Nephron (organoid): ENCODE results near the gene PIN1.
"Not testable (repeated sequence)": the region's sequence is repeated elsewhere in the genome, so short reads cannot be mapped to it uniquely, and the experiment has no call there.

Experiments used
- H3K27ac Mint-ChIP-seq, 3 experiments: 2 replicates each; pipeline ENCODE4 v1.8.0; 2020; ENCODE audit warnings: mixed read lengths in 3 of 3, mild to moderate bottlenecking in 2 of 3, moderate library complexity in 1 of 3
- H3K27me3 Mint-ChIP-seq: 2 replicates; pipeline ENCODE4 v1.8.0; 2021; ENCODE audit warnings: low read depth, mild to moderate bottlenecking, moderate library complexity, mixed read lengths
- H3K36me3 Mint-ChIP-seq: 2 replicates; pipeline ENCODE4 v1.8.0; 2020; ENCODE audit warnings: low read depth, mixed read lengths
- H3K4me1 Mint-ChIP-seq: 2 replicates; pipeline ENCODE4 v1.8.0; 2020; ENCODE audit warnings: mixed read lengths
- H3K4me3 Mint-ChIP-seq, 3 experiments: 2 replicates each; pipeline ENCODE4 v1.8.0; 2020; ENCODE audit warnings: mild to moderate bottlenecking in 3 of 3, mixed read lengths in 3 of 3, moderate library complexity in 2 of 3
- H3K9me3 Mint-ChIP-seq: 2 replicates; pipeline ENCODE4 v1.8.0; 2020; ENCODE audit warnings: mixed read lengths
- TF ChIP-seq, protein P1 (sequence below), 3 experiments: fragments of 200-600 bp; sonication (generic); IDR thresholded peaks; one replicate each; pipeline ENCODE4 v1.5.0; 2021; ENCODE audit warnings: antibody characterized with exemption in 3 of 3; ENCODE audit not compliant: unreplicated experiment in 3 of 3

PIN1 gene

GRCh38 chr19:9834726-9835506 is at the start of gene PIN1:
TSS of gene PIN1 (plus strand) at chr19:9835318. CDS start at chr19:9835345, 27 bp downstream.
- H3K27me3 Mint-ChIP-seq: no peaks in the 10 kb centered on the region
- peaks cover 17% of the 10 kb centered on the region for H3K36me3 Mint-ChIP-seq
- TF ChIP-seq, protein P1, sequence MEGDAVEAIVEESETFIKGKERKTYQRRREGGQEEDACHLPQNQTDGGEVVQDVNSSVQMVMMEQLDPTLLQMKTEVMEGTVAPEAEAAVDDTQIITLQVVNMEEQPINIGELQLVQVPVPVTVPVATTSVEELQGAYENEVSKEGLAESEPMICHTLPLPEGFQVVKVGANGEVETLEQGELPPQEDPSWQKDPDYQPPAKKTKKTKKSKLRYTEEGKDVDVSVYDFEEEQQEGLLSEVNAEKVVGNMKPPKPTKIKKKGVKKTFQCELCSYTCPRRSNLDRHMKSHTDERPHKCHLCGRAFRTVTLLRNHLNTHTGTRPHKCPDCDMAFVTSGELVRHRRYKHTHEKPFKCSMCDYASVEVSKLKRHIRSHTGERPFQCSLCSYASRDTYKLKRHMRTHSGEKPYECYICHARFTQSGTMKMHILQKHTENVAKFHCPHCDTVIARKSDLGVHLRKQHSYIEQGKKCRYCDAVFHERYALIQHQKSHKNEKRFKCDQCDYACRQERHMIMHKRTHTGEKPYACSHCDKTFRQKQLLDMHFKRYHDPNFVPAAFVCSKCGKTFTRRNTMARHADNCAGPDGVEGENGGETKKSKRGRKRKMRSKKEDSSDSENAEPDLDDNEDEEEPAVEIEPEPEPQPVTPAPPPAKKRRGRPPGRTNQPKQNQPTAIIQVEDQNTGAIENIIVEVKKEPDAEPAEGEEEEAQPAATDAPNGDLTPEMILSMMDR (IDR thresholded peaks at IDR 0.05; ENCODE audit: unreplicated experiment in 3 of 3): peak; percentile 50 to 73 (median 59)
- H3K4me3 Mint-ChIP-seq: peak within 1 kb of the TSS; percentile 93 to 98 (median 96)
- peaks cover 16% of the 10 kb centered on the region for H3K4me1 Mint-ChIP-seq
- H3K27ac Mint-ChIP-seq: peak within 1 kb of the TSS; percentile 37 to 70 (median 67)
- H3K9me3 Mint-ChIP-seq: no peaks in the 10 kb centered on the region

DNA sequence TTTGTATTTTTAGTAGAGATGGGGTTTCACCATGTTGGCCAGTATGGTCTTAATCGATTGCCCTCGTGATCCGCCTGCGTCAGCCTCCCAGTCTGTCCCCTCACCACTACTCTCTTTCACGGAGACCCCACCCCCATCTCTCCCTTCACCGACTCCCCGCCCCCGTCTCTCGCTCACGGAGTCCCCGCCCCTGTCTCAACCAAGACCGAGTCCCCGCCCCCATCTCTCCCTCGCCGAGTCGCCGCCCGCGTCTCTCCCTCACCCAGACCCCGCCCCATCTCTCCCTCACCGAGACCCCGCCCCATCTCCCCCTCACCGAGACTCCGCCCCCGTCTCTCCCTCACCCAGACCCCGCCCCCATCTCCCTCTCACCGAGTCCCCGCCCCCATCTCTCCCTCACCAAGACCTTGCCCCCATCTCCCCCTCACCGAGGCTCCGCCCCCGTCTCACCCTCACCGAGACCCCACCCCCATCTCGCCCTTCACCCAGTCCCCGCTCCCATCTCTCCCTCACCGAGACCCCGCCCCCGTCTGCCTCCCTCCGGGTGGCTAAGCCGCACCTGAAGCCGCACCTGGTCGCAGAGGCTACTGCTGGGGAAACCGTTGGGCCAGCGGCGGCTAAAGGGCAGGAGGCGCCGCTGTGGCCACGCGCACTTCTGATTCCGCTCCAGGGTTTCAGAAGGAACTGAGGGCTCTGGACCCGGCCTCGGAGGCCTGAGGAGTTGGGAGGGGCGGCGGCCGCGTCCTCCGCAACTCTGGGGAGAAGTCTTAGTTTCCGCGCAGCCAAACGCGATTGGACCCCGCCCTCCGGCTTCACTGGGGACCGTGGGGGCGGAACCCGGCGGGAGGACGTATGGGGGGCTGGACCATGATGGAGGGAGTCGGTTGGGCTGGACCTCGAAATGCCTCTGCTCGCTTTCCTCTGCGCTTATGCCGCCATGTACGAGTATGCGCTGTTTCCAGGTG is 49.5 kb upstream of the PIN1 start:
- TF ChIP-seq, protein P1 (IDR thresholded peaks at IDR 0.05; ENCODE audit: unreplicated experiment in 3 of 3): no peak
- peak overlapping the region; percentile 99 to 100 (median 99) for H3K27ac Mint-ChIP-seq
- peaks cover 18% of the 10 kb centered on the region for H3K36me3 Mint-ChIP-seq
- H3K4me1 Mint-ChIP-seq: peaks cover 40% of the 10 kb centered on the region
- H3K4me3 Mint-ChIP-seq: peak overlapping the region; percentile 91 to 95 (median 93)
- no peaks in the 10 kb centered on the region for H3K27me3 Mint-ChIP-seq
- no peaks in the 10 kb centered on the region for H3K9me3 Mint-ChIP-seq

- TF ChIP-seq, protein P1 (IDR thresholded peaks at IDR 0.05; ENCODE audit: unreplicated experiment in 3 of 3): no peak
- H3K4me3 Mint-ChIP-seq: peak overlapping the region; percentile 91 to 95 (median 93)
- H3K36me3 Mint-ChIP-seq: peaks cover 11% of the 10 kb centered on the region
- no peaks in the 10 kb centered on the region for H3K9me3 Mint-ChIP-seq
- no peaks in the 10 kb centered on the region for H3K27me3 Mint-ChIP-seq
- peak overlapping the region; percentile 99 to 100 (median 99) for H3K27ac Mint-ChIP-seq
- H3K4me1 Mint-ChIP-seq: peaks cover 44% of the 10 kb centered on the region
These were observed 48.8 kb upstream of the PIN1 start for GRCh38 chr19:9786342-9786741.

DNA sequence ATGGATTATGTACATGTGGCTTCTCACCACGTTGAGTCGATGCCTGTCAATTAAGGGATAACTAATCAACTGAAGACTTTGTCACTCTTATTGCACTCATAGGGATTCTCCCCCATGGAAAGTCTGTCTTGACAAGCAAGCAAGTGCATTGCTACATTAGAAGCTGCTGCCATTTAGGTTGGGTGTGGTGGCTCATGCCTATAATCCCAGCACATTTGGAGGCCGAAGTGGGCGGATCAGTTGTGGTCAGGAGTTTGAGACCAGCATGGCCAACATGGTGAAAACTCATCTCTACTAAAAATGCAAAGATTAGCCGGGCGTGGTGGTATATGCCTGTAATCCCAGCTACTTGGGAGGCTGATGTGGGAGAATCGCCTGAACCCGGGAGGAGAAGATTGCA is 48.3 kb upstream of the PIN1 start:
- TF ChIP-seq, protein P1 (IDR thresholded peaks at IDR 0.05; ENCODE audit: unreplicated experiment in 3 of 3): no peak
- H3K9me3 Mint-ChIP-seq: no peaks in the 10 kb centered on the region
- H3K36me3 Mint-ChIP-seq: peaks cover 10% of the 10 kb centered on the region
- peak overlapping the region; percentile 99 to 100 (median 99) for H3K27ac Mint-ChIP-seq
- no peaks in the 10 kb centered on the region for H3K27me3 Mint-ChIP-seq
- H3K4me1 Mint-ChIP-seq: peaks cover 48% of the 10 kb centered on the region
- peak overlapping the region; percentile 70 to 91 (median 74) for H3K4me3 Mint-ChIP-seq

- not testable (repeated sequence) for H3K9me3 Mint-ChIP-seq, H3K36me3 Mint-ChIP-seq, H3K27me3 Mint-ChIP-seq
- Mint-ChIP-seq H3K4me3 (peak overlapping the region in 2 of 3 experiments; percentile 59 to 83), H3K4me1 (peaks cover 48% of the 10 kb centered on the region), H3K27ac (peak overlapping the region; percentile 96 to 98 (median 97))
These were observed 46.5 kb upstream of the PIN1 start for GRCh38 chr19:9788604-9789003.

DNA sequence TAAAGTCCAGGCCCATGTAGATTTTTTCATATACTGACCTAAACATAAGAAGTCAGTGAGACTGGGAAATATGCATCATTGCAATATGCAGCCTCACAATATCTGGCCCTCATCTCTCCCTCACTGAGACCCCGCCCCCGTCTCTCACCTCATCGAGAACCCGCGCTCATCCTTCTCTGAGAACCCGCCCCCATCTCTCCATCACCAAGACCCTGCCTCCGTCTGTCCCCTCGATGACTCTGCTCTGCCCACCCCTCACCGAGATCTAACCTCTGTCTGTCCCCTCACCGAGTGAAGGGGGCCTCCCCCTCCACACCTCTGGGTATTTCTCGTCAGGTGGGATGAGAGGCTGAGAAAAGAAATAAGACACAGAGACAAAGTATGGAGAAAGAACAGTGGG is 46.1 kb upstream of the PIN1 start:
- Mint-ChIP-seq H3K4me1 (peaks cover 45% of the 10 kb centered on the region), H3K9me3 (no peaks in the 10 kb centered on the region), H3K4me3 (peak overlapping the region; percentile 59 to 83 (median 77)), H3K36me3 (no peaks in the 10 kb centered on the region), H3K27ac (peak overlapping the region; percentile 96 to 98 (median 97)), H3K27me3 (peaks cover 4% of the 10 kb centered on the region)
- TF ChIP-seq, protein P1 (IDR thresholded peaks at IDR 0.05; ENCODE audit: unreplicated experiment in 3 of 3): no peak

- not testable (repeated sequence) for H3K36me3 Mint-ChIP-seq, H3K9me3 Mint-ChIP-seq, H3K27me3 Mint-ChIP-seq
- Mint-ChIP-seq H3K4me3 (peak overlapping the region; percentile 59 to 83 (median 77)), H3K4me1 (peaks cover 39% of the 10 kb centered on the region), H3K27ac (peak overlapping the region; percentile 96 to 98 (median 97))
These were observed 45.5 kb upstream of the PIN1 start for GRCh38 chr19:9789579-9789978.

DNA sequence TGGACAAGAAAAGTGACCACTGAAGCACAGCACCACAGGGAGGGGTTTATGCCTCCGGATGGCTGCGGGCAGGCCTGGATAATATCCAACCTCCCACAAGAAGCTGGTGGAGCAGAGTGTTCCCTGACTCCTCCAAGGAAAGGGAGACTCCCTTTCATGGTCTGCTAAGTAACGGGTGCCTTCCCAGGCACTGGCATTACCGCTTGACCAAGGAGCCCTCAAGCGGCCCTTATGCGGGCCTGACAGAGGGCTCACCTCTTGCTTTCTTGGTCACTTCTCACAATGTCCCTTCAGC is 44.1 kb upstream of the PIN1 start:
- H3K36me3 Mint-ChIP-seq, H3K27me3 Mint-ChIP-seq, H3K9me3 Mint-ChIP-seq: not testable (repeated sequence)
- peak overlapping the region; percentile 96 to 97 (median 97) for H3K27ac Mint-ChIP-seq
- peaks cover 31% of the 10 kb centered on the region for H3K4me1 Mint-ChIP-seq
- H3K4me3 Mint-ChIP-seq: peak overlapping the region; percentile 87 to 100 (median 90)
